Measurements from ENCODE around the gene FAM221B.

- TF ChIP-seq CTCF (IDR thresholded peaks at IDR 0.05), result no peak
- no peak for TF ChIP-seq POLR2A (IDR thresholded peaks at IDR 0.05)
- TF ChIP-seq EP300 (IDR thresholded peaks at IDR 0.05), result no peak
These were observed 43.0 kb upstream of the FAM221B start for GRCh38 chr9:35871545-35871944.
